ENCODE results near the gene RETREG3. TPM values are rescaled to one million over a fixed set of nuclear protein-coding genes. Genes with fewer than 3 reads are reported as not detected.
"Not testable (repeated sequence)": the region's sequence is repeated elsewhere in the genome, so short reads cannot be mapped to it uniquely, and the experiment has no call there.

Gene RETREG3
- total RNA-seq, 1 experiment from 2014 or later: 25.4 TPM

GRCh38 chr17:42553161-42553818, 55.9 kb downstream of the RETREG3 start:
- DNase-seq (ENCODE audit: low read depth): no peak

GRCh38 chr17:42552736-42553135, 56.4 kb downstream of the RETREG3 start, which contains the start of gene HSD17B1:
Gene HSD17B1, plus strand, starts transcription at chr17:42552923. Its CDS starts 11 bp downstream, at chr17:42552934.
- DNase-seq (ENCODE audit: low read depth): not testable (repeated sequence)

GRCh38 chr17:42548993-42549755, 60.0 kb downstream of the RETREG3 start:
- DNase-seq (ENCODE audit: low read depth): no peak

GRCh38 chr17:42548070-42548837, 60.9 kb downstream of the RETREG3 start:
- no peak for DNase-seq (ENCODE audit: low read depth)

GRCh38 chr17:42547698-42548069, 61.5 kb downstream of the RETREG3 start:
- no peak for DNase-seq (ENCODE audit: low read depth)

DNA sequence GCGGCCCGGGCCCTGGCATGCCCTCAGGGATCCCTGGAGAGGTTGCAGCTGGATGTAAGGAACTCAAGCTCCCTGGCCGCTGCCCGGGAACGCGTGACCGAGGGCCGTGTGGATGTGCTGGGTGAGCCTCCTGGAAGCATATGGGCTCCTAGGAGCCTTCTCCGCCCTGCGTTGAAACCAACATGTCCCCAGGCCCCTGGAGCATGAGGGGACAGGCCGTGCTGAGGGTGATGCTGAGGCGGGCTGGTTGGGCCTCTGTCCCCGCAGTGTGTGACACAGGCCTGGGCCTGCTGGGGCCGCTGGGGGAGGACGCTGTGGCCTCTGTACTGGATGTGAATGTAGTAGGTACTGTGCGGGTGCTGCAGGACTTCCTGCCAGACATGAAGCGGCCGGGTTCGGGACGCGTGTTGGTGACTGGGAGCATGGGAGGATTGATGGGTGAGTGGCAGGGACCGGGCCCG, 62.1 kb downstream of the RETREG3 start:
- DNase-seq (ENCODE audit: low read depth): no peak

- not testable (repeated sequence) for DNase-seq (ENCODE audit: low read depth)
Measured at GRCh38 chr17:42545755-42546505, 63.2 kb downstream of the RETREG3 start.

DNA sequence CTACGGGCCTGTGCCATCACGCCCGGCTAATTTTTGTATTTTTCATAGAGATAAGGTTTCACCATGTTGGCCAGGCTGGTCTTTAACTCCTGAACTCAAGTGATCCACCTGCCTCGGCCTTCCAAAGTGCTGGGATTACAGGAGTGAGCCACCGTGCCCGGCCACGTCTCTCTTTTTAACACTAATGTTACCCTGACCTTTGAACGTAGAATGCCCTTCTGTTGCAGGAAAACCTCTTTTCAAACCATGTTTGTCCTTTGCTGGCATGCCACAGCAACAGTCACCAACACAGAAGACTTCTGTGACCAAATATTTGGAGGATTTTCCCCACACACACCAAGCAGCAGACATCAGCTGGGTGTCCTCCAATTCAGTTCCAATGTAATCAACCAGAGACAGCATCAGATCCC, 64.3 kb downstream of the RETREG3 start:
- DNase-seq (ENCODE audit: low read depth): no peak

GRCh38 chr17:42543190-42544079, 65.7 kb downstream of the RETREG3 start:
- no peak for DNase-seq (ENCODE audit: low read depth)

DNA sequence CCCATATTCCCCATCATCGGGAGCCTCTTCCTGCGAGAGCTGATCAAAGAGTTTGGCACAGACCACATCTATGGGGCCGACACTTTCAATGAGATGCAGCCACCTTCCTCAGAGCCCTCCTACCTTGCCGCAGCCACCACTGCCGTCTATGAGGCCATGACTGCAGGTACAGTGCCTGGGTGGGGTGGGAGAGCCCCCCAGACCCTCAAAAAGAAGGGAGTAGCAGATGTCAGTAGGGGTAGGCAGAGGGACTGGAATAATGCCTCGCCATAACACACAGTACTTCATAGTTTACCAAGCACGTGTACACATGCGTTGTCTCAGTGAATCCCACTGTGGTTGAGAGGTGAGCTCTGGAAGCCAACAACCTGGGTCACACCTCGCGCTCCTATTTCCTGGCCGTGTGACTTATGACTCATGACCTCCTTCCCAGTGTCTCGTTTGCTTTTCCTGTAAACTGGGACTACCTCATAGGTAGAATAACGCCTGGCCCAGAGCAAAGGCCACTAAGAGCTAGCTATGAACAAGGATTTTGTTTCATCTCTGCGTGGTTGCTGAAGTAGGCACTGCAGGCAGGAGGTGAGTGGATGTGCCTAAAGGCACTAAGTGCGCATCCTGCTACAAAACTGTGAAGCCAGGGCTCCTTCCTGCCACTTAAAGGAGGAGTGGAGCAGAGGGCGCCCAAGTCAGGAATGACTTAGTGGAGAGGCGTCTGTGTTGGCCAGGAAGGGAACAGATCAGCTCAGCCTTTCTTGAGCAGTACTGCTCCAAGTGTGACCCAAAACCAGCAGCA, 67.9 kb downstream of the RETREG3 start:
- no peak for DNase-seq (ENCODE audit: low read depth)

- DNase-seq (ENCODE audit: low read depth): not testable (repeated sequence)
Measured at GRCh38 chr17:42540558-42540957, 68.6 kb downstream of the RETREG3 start.

GRCh38 chr17:42538482-42538881, 70.7 kb downstream of the RETREG3 start:
- no peak for DNase-seq (ENCODE audit: low read depth)

DNA sequence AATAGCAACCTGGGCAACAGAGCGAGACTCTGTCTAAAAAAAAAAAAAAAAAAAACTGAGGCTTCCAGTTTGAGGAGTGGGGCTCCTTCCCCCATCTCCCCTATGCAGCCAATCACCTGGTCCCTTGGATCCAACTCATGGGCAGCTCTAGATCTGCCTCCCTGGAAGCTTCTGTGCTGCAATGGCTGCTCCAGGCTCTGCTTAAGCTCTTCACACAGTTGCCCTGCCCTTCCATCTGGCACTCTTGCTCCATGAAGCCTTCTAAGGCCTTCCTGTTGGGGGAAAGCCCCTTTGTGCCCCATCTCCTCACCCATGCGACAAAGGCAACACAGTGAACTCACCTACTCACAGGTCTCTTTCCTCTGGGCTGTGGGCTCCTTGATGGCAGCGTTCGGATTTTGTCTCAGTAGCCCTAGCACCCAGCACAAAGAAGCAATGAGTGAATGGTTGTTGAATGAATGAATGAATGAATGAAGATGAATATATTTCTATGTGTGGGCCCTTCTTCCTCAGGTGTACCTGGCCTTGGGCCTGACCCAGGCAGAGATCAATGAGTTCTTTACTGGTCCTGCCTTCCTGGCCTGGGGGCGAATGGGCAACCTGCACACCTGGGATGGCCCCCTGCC, 71.2 kb downstream of the RETREG3 start:
- no peak for DNase-seq (ENCODE audit: low read depth)

DNA sequence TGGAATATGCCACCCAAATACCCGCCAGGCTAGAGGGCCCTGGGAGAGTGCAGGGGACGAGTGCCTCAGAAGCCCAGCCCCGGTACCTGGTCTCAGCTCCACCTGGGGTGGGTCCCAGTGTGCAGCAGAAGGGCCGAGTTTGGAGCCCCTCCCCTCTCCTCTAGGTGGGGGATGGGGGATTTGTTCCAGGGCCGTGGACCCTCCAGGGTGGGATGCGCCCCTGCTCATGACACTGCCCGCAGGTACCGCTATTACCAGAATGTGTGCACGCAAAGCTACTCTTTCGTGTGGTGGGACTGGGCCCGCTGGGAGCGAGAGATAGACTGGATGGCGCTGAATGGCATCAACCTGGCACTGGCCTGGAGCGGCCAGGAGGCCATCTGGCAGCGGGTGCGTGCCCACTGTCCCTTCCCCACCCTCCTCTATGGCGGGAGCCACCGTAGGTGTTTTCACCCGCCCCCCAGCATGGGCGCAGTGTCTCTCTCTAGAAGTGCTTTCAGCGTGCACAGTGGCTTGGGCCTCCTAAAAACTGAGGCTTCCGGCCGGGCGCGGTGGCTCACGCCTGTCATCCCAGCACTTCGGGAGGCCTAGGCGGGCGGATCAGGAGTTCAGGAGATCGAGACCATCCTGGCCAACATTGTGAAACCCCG, 71.9 kb downstream of the RETREG3 start:
- DNase-seq (ENCODE audit: low read depth): no peak

- peak; percentile 86 for DNase-seq (ENCODE audit: low read depth)
Measured at GRCh38 chr17:42536372-42537155, 72.6 kb downstream of the RETREG3 start.

DNA sequence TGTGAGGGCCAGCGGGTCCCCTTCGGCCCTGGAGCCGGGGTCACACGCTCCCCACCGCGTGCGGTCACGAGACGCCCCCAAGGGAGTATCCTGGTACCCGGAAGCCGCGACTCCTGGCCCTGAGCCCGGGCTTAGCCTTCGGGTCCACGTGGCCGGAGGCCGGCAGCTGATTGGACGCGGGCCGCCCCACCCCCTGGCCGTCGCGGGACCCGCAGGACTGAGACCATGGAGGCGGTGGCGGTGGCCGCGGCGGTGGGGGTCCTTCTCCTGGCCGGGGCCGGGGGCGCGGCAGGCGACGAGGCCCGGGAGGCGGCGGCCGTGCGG, 73.2 kb downstream of the RETREG3 start, which contains the start of gene NAGLU:
NAGLU (plus strand) TSS at position 194 of the 324 bp plus-strand sequence; CDS start at position 226, 32 bp downstream.
- DNase-seq (ENCODE audit: low read depth): peak; percentile 88

DNA sequence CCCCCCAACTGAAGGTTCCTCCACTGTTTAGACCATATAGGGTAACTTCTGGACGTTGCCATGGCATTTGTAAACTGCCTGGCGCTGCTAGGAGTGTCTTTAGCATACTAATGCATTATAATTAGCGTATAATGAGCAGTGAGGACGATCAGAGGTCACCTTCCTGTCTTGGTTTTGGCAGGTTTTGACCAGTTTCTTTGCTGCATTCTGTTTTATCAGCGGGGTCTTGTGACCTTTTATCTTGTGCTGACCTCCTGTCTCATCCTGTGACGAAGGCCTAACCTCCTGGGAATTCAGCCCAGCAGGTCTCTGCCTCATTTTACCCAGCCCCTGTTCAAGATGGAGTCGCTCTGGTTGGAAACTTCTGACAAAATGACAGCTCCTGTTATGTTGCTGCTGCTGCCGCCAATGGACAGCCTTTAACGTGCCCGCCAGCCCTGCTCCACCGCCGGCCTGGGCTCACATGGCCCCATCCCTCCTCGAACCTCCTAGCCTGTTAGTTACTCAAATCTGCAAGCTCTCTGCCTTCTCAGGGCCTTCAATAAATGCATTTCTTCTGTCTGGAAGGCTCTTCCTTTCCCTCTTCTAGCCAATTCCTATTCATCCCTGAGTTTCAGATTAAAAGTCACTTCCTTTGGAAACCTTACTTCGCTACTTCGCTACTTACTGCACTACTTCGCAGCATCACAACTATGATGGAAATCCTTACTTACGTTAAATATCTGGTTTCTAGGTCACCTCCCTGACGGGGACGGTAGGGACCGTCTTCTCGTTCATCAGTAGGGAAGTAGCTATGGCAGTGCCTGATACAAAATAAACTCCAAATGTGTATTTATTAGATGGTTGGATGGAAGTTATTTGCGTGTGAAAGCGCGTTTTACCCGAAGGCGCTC, 73.8 kb downstream of the RETREG3 start:
- DNase-seq (ENCODE audit: low read depth): no peak

Data from RPMI7951 (cell line).